Measurements from ENCODE around the gene PCOLCE2. TPM values are rescaled to one million over a fixed set of nuclear protein-coding genes. Genes with fewer than 3 reads are reported as not detected.

Gene PCOLCE2
- total RNA-seq, 1 donor from 2014 or later: 136 TPM

DNA sequence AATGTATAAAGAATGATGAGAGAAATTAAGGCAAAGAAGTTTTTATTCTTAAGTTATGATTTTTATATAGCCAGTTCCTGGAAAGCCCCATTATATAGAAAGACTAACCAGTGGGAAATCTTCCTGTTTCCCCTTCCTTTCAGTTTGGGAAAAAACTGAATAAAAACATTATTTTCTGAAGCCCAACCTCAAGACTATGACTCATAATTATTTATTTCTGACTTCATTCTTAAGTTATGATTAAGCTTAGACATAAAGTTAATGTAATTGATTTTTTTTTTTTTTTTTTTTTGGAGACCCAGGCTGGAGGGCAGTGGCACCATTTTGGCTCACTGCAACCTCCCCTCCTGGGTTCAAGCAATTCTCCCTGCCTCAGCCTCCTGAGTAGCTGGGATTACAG lies 109.3 kb downstream of the PCOLCE2 start:
- Histone ChIP-seq H3K4me1 (no peaks in the 10 kb centered on the region), H3K27ac (no peak overlapping the region)
- intact Hi-C loops (cut with DNase I): no loop called here

GRCh38 chr3:142778541-142778940 lies 110.3 kb downstream of the PCOLCE2 start:
- H3K36me3 ChIP-seq: no peaks in the 10 kb centered on the region
- H3K27ac ChIP-seq: no peak overlapping the region
- H3K4me3 ChIP-seq: no peak overlapping the region
- H3K27me3 ChIP-seq: no peaks in the 10 kb centered on the region
- intact Hi-C loops (cut with DNase I): no loop called here
- DNase-seq (ENCODE audit: extremely low spot score in 2 of 2): no peak
- TF ChIP-seq POLR2A (IDR thresholded peaks at IDR 0.05): no peak
- TF ChIP-seq CTCF (IDR thresholded peaks at IDR 0.05): no peak
- TF ChIP-seq POLR2AphosphoS5 (IDR thresholded peaks at IDR 0.05; ENCODE audit: insufficient read depth in 1 of 2, low read depth in 1 of 2): no peak
- no peaks in the 10 kb centered on the region for H3K4me1 ChIP-seq
- no peaks in the 10 kb centered on the region for H3K9me3 ChIP-seq

More for the DNA sequence above, 109.3 kb downstream of the PCOLCE2 start:
- Histone ChIP-seq H3K4me3 (no peak overlapping the region), H3K27me3 (no peaks in the 10 kb centered on the region), H3K36me3 (no peaks in the 10 kb centered on the region), H3K9me3 (no peaks in the 10 kb centered on the region)
- TF ChIP-seq POLR2AphosphoS5 (IDR thresholded peaks at IDR 0.05; ENCODE audit: insufficient read depth in 1 of 2, low read depth in 1 of 2) (no peak), CTCF (IDR thresholded peaks at IDR 0.05) (no peak), POLR2A (IDR thresholded peaks at IDR 0.05) (no peak)
- no peak for DNase-seq (ENCODE audit: extremely low spot score in 2 of 2)

DNA sequence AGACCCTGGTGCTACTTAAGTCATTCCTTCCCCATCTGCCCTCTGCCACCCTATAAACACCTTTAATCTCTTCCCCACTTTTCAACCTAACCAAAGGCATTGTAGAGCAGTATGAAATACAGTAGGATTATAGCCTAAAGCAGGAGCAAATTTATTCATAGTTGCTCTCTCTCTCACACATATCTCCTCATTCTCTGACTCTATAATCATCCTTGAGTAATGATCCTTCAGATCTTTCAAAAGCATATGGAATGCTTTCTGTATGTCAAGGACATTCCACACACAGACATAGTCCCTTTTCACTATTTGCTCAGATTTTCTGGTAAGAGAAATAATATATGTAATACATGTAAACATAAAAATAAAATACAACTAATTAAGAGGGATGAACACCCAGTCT lies 111.0 kb downstream of the PCOLCE2 start:
- H3K9me3 ChIP-seq: no peaks in the 10 kb centered on the region
- no peaks in the 10 kb centered on the region for H3K36me3 ChIP-seq
- H3K4me1 ChIP-seq: no peaks in the 10 kb centered on the region
- no peaks in the 10 kb centered on the region for H3K27me3 ChIP-seq
- DNase-seq (ENCODE audit: extremely low spot score in 2 of 2): no peak
- no peak overlapping the region for H3K4me3 ChIP-seq
- TF ChIP-seq POLR2AphosphoS5 (IDR thresholded peaks at IDR 0.05; ENCODE audit: insufficient read depth in 1 of 2, low read depth in 1 of 2): no peak
- TF ChIP-seq POLR2A (IDR thresholded peaks at IDR 0.05): no peak
- TF ChIP-seq CTCF (IDR thresholded peaks at IDR 0.05): no peak
- intact Hi-C loops (cut with DNase I): no loop called here
- H3K27ac ChIP-seq: no peak overlapping the region

DNA sequence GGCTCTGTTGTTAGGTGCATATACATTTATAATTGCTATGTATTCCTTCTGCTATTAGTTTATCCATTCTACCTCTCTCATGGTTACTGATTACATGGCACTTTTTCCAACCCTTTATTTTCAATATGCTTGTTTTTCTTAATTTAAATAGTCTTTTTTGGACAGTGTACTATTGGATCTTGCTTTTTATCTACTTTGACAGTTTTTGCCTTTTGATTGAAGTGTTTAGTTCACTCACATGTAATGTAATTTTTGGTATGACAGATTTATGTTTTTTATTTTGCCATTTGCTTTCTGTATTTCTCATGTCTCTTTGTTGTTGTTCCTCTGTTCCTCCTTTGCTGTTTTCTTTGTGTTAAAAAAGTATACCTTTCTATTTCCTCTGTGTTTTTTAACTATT lies 120.5 kb downstream of the PCOLCE2 start:
- TF ChIP-seq CTCF (IDR thresholded peaks at IDR 0.05): no peak
- Histone ChIP-seq H3K4me1 (no peaks in the 10 kb centered on the region), H3K4me3 (no peak overlapping the region), H3K27me3 (no peaks in the 10 kb centered on the region), H3K36me3 (no peaks in the 10 kb centered on the region), H3K27ac (no peak overlapping the region), H3K9me3 (peaks cover 2% of the 10 kb centered on the region)
- intact Hi-C loops (cut with DNase I): no loop called here
- DNase-seq (ENCODE audit: extremely low spot score in 2 of 2): no peak

Small RNA genes within 50 kb of the gene (small RNA-seq; reads per million reads assigned to genes)
- not detected for gene RNU7-47P

Other genes starting within 250 kb of the PCOLCE2 start
- gene TRPC1, start 165.0 kb downstream of the PCOLCE2 start, total RNA-seq: 12.0 TPM
- not detected for gene PAQR9, start 74.6 kb upstream of the PCOLCE2 start, total RNA-seq
- 72.2 TPM for gene U2SURP, start 112.5 kb upstream of the PCOLCE2 start, total RNA-seq
- gene CHST2, start 230.7 kb upstream of the PCOLCE2 start, total RNA-seq: 12.5 TPM